Neural progenitor cell (in vitro differentiated cells): ENCODE data around the gene KCNC4.

ENCODE experiments used
- EZH2 ChIP-seq: fragments of 200-600 bp; sonication (generic); IDR thresholded peaks from 2 replicates; pipeline ENCODE4 v1.6.1; 2017; ENCODE audit warnings: antibody characterized with exemption, mild to moderate bottlenecking, moderate library complexity
- EZH2phosphoT487 ChIP-seq: fragments of 200-600 bp; sonication (generic); IDR thresholded peaks from 2 replicates; pipeline ENCODE4 v1.6.1; 2017; ENCODE audit warnings: antibody characterized with exemption
- TF ChIP-seq, protein P1 (sequence below): fragments of 200-600 bp; sonication (generic); IDR thresholded peaks from 2 replicates; pipeline ENCODE4 v1.5.1; 2017; ENCODE audit warnings: antibody characterized with exemption, mild to moderate bottlenecking

DNA sequence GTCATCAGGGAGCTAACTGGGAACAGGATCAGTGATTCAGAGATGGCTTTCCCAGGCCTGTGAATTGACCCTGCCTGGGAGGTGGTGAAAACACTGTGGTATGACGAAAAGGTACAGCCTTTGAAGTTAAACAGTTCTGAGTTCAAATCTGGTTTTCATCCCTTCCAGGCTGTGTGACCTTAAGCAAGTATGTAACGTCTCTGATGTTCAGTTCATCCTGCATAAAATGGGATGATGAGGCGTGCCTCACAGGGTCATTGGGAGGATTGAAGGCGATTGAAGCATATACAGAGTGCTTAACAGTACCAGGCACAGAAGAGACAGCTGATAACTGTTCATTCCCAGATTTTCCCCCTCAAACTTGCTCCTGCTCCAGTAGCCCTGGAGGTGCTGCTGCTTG, 11.0 kb downstream of the KCNC4 start:
- TF ChIP-seq EZH2phosphoT487 = no peak
- TF ChIP-seq, protein P1, sequence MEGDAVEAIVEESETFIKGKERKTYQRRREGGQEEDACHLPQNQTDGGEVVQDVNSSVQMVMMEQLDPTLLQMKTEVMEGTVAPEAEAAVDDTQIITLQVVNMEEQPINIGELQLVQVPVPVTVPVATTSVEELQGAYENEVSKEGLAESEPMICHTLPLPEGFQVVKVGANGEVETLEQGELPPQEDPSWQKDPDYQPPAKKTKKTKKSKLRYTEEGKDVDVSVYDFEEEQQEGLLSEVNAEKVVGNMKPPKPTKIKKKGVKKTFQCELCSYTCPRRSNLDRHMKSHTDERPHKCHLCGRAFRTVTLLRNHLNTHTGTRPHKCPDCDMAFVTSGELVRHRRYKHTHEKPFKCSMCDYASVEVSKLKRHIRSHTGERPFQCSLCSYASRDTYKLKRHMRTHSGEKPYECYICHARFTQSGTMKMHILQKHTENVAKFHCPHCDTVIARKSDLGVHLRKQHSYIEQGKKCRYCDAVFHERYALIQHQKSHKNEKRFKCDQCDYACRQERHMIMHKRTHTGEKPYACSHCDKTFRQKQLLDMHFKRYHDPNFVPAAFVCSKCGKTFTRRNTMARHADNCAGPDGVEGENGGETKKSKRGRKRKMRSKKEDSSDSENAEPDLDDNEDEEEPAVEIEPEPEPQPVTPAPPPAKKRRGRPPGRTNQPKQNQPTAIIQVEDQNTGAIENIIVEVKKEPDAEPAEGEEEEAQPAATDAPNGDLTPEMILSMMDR = no peak
- TF ChIP-seq EZH2 = no peak
